H9 (cell line): ENCODE results near the gene ARID1B. TPM values are rescaled to one million over a fixed set of nuclear protein-coding genes. Genes with fewer than 3 reads are reported as not detected.

ENCODE experiments used
- DNase-seq: peaks from one replicate; pipeline ENCODE4 v3.0.0-alpha.2; 2017
- H2AFZ ChIP-seq: one replicate; pipeline ENCODE4 v1.6.1; 2013; ENCODE audit warnings: mild to moderate bottlenecking, low read length, control low read depth, moderate library complexity
- H2AK5ac ChIP-seq: 2 replicates; pipeline ENCODE4 v1.6.1; 2013; ENCODE audit warnings: low read length, control low read depth, mixed read lengths; ENCODE audit not compliant: insufficient read length
- H2BK120ac ChIP-seq: one replicate; pipeline ENCODE4 v1.6.1; 2013; ENCODE audit warnings: low read depth, mild to moderate bottlenecking, low read length, control low read depth, inconsistent platforms; ENCODE audit not compliant: poor library complexity, severe bottlenecking
- H2BK12ac ChIP-seq: 2 replicates; pipeline ENCODE4 v1.6.1; 2013; ENCODE audit warnings: low read length, control low read depth, mixed read lengths, low read depth; ENCODE audit not compliant: insufficient read length
- H2BK15ac ChIP-seq: 2 replicates; pipeline ENCODE4 v1.6.1; 2013; ENCODE audit warnings: low read depth, low read length, control low read depth
- H2BK20ac ChIP-seq: one replicate; pipeline ENCODE4 v1.6.1; 2013; ENCODE audit warnings: low read depth, mild to moderate bottlenecking, low read length, control low read depth, inconsistent platforms; ENCODE audit not compliant: poor library complexity, severe bottlenecking
- H2BK5ac ChIP-seq: 2 replicates; pipeline ENCODE4 v1.6.1; 2013; ENCODE audit warnings: low read length, control low read depth, mixed read lengths; ENCODE audit not compliant: insufficient read length
- H3K14ac ChIP-seq: 2 replicates; pipeline ENCODE4 v1.6.1; 2013; ENCODE audit warnings: low read length, control low read depth; ENCODE audit not compliant: insufficient read depth
- H3K18ac ChIP-seq: 2 replicates; pipeline ENCODE4 v1.6.1; 2013; ENCODE audit warnings: low read depth, mild to moderate bottlenecking, mixed read lengths, low read length, control low read depth; ENCODE audit not compliant: insufficient read length
- H3K23ac ChIP-seq: 2 replicates; pipeline ENCODE4 v1.6.1; 2013; ENCODE audit warnings: low read length, control low read depth, mixed read lengths, low read depth; ENCODE audit not compliant: insufficient read length
- H3K23me2 ChIP-seq: 2 replicates; pipeline ENCODE4 v1.6.1; 2013; ENCODE audit warnings: low read depth, mild to moderate bottlenecking, mixed read lengths, low read length, control low read depth; ENCODE audit not compliant: insufficient read length, poor library complexity, severe bottlenecking
- H3K27ac ChIP-seq: 2 replicates; pipeline ENCODE4 v1.5.1; 2013; ENCODE audit warnings: low read length, control low read depth, mixed read lengths, low read depth; ENCODE audit not compliant: insufficient read length
- H3K27me3 ChIP-seq: 2 replicates; pipeline ENCODE4 v1.6.1; 2013; ENCODE audit warnings: low read length, control low read depth, inconsistent platforms; ENCODE audit not compliant: insufficient read depth
- H3K4ac ChIP-seq: 2 replicates; pipeline ENCODE4 v1.6.1; 2013; ENCODE audit warnings: low read depth, mild to moderate bottlenecking, control low read depth, inconsistent platforms, low read length, moderate library complexity
- H3K4me1 ChIP-seq: 2 replicates; pipeline ENCODE4 v1.6.1; 2013; ENCODE audit warnings: low read length, control low read depth, inconsistent platforms; ENCODE audit not compliant: insufficient read depth
- H3K4me2 ChIP-seq: 2 replicates; pipeline ENCODE4 v1.6.1; 2013; ENCODE audit warnings: low read length, control low read depth, mixed read lengths; ENCODE audit not compliant: insufficient read length, insufficient read depth
- H3K56ac ChIP-seq: 2 replicates; pipeline ENCODE4 v1.6.1; 2013; ENCODE audit warnings: low read depth, mild to moderate bottlenecking, mixed read lengths, low read length, control low read depth; ENCODE audit not compliant: insufficient read length
- H3K79me1 ChIP-seq: 2 replicates; pipeline ENCODE4 v1.6.1; 2013; ENCODE audit warnings: low read depth, mild to moderate bottlenecking, moderate library complexity, low read length, control low read depth, inconsistent platforms; ENCODE audit not compliant: insufficient read depth, poor library complexity, severe bottlenecking
- H3K79me2 ChIP-seq: 2 replicates; pipeline ENCODE4 v1.6.1; 2013; ENCODE audit warnings: low read length, control low read depth, inconsistent platforms; ENCODE audit not compliant: insufficient read depth
- H3K9ac ChIP-seq: 2 replicates; pipeline ENCODE4 v1.6.1; 2013; ENCODE audit warnings: low read length, control low read depth, mixed read lengths; ENCODE audit not compliant: insufficient read length; ENCODE audit errors: extremely low read depth
- H3K9me3 ChIP-seq: one replicate; pipeline ENCODE4 v1.6.1; 2013; ENCODE audit warnings: low read depth, low read length, inconsistent platforms; ENCODE audit not compliant: control insufficient read depth
- H3T11ph ChIP-seq: one replicate; pipeline ENCODE4 v1.6.1; 2013; ENCODE audit warnings: mild to moderate bottlenecking, low read length, control low read depth, inconsistent platforms
- H4K20me1 ChIP-seq: one replicate; pipeline ENCODE4 v1.6.1; 2013; ENCODE audit not compliant: control insufficient read depth, insufficient read length, insufficient read depth
- H4K5ac ChIP-seq: 2 replicates; pipeline ENCODE4 v1.6.1; 2013; ENCODE audit warnings: low read depth, mild to moderate bottlenecking, mixed read lengths, low read length, control low read depth; ENCODE audit not compliant: insufficient read length
- H4K8ac ChIP-seq: replicated peaks from 2 replicates; pipeline ENCODE4 v1.6.1; 2013; ENCODE audit warnings: low read length, control low read depth, mixed read lengths, low read depth; ENCODE audit not compliant: insufficient read length
- H4K91ac ChIP-seq: 2 replicates; pipeline ENCODE4 v1.6.1; 2013; ENCODE audit warnings: low read depth, mild to moderate bottlenecking, moderate library complexity, mixed read lengths, low read length, control low read depth; ENCODE audit not compliant: insufficient read length
- H3K27ac Mint-ChIP-seq, 3 experiments: 2 replicates in 2 of 3; 3 replicates in 1 of 3; pipeline ENCODE4 v1.8.0; 2020 to 2021; ENCODE audit warnings: mixed read lengths in 3 of 3, mild to moderate bottlenecking in 1 of 3, moderate library complexity in 1 of 3
- H3K27me3 Mint-ChIP-seq: 2 replicates; pipeline ENCODE4 v1.8.0; 2021; ENCODE audit warnings: low read depth, mild to moderate bottlenecking, moderate library complexity, mixed read lengths
- H3K36me3 Mint-ChIP-seq, 3 experiments: 2 replicates in 2 of 3; 3 replicates in 1 of 3; pipeline ENCODE4 v1.8.0; 2020 to 2021; ENCODE audit warnings: low read depth in 3 of 3, mixed read lengths in 3 of 3; ENCODE audit not compliant: insufficient read depth in 1 of 3
- H3K4me1 Mint-ChIP-seq, 2 experiments: 2 replicates each; pipeline ENCODE4 v1.8.0; 2020; ENCODE audit warnings: mixed read lengths in 2 of 2
- H3K4me3 Mint-ChIP-seq, 2 experiments: 2 replicates in 1 of 2; 3 replicates in 1 of 2; pipeline ENCODE4 v1.8.0; 2020 to 2021; ENCODE audit warnings: mild to moderate bottlenecking in 2 of 2, mixed read lengths in 2 of 2, moderate library complexity in 1 of 2
- H3K9me3 Mint-ChIP-seq, 2 experiments: 2 replicates in 1 of 2; 3 replicates in 1 of 2; pipeline ENCODE4 v1.8.0; 2020; ENCODE audit warnings: mild to moderate bottlenecking in 2 of 2, mixed read lengths in 2 of 2, moderate library complexity in 1 of 2
- WGBS: extraction: QIAGEN DNeasy Blood & Tissue Kit; methylation state at CpG from one replicate; pipeline ENCODE4 v1.1.7; 2013; ENCODE audit warnings: missing lambda C conversion rate, low lambda C conversion rate, mixed read lengths; ENCODE audit not compliant: insufficient read length; ENCODE audit errors: extremely low coverage; 5-methylcytosine and 5-hydroxymethylcytosine counted together
- total RNA-seq: library from RNA; stranded (reverse); gene quantifications from 2 replicates; pipeline ENCODE4 v1.2.1, GENCODE V29; 2021
- TF ChIP-seq, protein P1 (sequence below): fragments of 200-600 bp; sonication (generic); conservative IDR thresholded peaks from 3 replicates; pipeline ENCODE4 v1.8.0; 2021; ENCODE audit warnings: antibody characterized with exemption, mild to moderate bottlenecking

ARID1B gene
- total RNA-seq, 1 experiment from 2014 or later = 88.2 TPM

DNA sequence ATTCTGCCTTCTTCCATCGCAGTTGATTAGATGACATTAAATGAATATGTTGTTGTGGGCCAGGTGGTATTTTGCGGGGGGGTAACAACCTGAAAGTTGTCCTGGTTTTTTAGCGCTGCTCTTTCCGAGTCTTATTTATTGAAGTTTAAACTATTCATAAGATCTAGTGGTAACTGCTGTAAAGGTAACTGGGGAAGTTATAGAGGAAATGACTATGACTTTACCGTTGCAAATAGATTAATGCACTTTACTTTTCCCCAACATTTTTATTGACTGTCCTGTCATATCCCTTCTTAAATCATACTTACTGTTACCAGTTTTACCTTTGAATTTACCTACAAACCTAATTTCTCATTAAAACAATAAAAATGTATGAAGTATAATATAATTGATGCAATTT is 173.4 kb downstream of the ARID1B start:
- Histone ChIP-seq H2BK5ac (no peak overlapping the region), H3K56ac (no peak overlapping the region), H3K4me2 (no peak overlapping the region), H4K20me1 (no peaks in the 10 kb centered on the region), H2BK15ac (no peak overlapping the region), H3K4ac (no peak overlapping the region), H3K23me2 (no peaks in the 10 kb centered on the region), H2BK20ac (no peak overlapping the region), H4K91ac (no peak overlapping the region), H4K8ac (no peak overlapping the region), H3K79me2 (peaks cover 17% of the 10 kb centered on the region; the same call in 1 of the 2 replicates), H3K79me1 (no peaks in the 10 kb centered on the region), H2BK12ac (no peak overlapping the region), H3K23ac (no peak overlapping the region), H2AFZ (no peak overlapping the region), H3K14ac (no peak overlapping the region), H4K5ac (no peak overlapping the region), H3K27me3 (no peaks in the 10 kb centered on the region), H2BK120ac (no peak overlapping the region), H3K18ac (no peak overlapping the region), H3K4me1 (peaks cover 16% of the 10 kb centered on the region; the same call in 1 of the 2 replicates), H2AK5ac (no peak overlapping the region), H3K9ac (no peak overlapping the region), H3K9me3 (no peaks in the 10 kb centered on the region), H3T11ph (no peak overlapping the region), H3K27ac (no peak overlapping the region)
- Mint-ChIP-seq H3K36me3 (no peaks in the 10 kb centered on the region; a peak in 1 of 7 replicates), H3K4me3 (no peak overlapping the region), H3K9me3 (no peaks in the 10 kb centered on the region), H3K4me1 (peaks cover 54 to 55% of the 10 kb centered on the region in 2 experiments), H3K27ac (no peak overlapping the region), H3K27me3 (no peaks in the 10 kb centered on the region)
- WGBS = no CpG with 5 or more reads among the region's 5 CpGs
- TF ChIP-seq, protein P1, sequence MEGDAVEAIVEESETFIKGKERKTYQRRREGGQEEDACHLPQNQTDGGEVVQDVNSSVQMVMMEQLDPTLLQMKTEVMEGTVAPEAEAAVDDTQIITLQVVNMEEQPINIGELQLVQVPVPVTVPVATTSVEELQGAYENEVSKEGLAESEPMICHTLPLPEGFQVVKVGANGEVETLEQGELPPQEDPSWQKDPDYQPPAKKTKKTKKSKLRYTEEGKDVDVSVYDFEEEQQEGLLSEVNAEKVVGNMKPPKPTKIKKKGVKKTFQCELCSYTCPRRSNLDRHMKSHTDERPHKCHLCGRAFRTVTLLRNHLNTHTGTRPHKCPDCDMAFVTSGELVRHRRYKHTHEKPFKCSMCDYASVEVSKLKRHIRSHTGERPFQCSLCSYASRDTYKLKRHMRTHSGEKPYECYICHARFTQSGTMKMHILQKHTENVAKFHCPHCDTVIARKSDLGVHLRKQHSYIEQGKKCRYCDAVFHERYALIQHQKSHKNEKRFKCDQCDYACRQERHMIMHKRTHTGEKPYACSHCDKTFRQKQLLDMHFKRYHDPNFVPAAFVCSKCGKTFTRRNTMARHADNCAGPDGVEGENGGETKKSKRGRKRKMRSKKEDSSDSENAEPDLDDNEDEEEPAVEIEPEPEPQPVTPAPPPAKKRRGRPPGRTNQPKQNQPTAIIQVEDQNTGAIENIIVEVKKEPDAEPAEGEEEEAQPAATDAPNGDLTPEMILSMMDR = no peak
- no peak for DNase-seq
